Karpas-422 (cell line): Measurements from ENCODE around the gene CTSH. TPM values are rescaled to one million over a fixed set of nuclear protein-coding genes. Genes with fewer than 3 reads are reported as not detected.
"Not testable (repeated sequence)": the region's sequence is repeated elsewhere in the genome, so short reads cannot be mapped to it uniquely, and the experiment has no call there.

ENCODE experiments used
- DNase-seq: peaks from one replicate; pipeline ENCODE4 v3.0.0-alpha.2; 2015
- H2AFZ ChIP-seq: fragments of 200-600 bp; sonication (generic); 2 replicates; pipeline ENCODE4 v1.6.1; 2014; ENCODE audit warnings: antibody characterized with exemption, low read length, mixed read lengths
- H3K27ac ChIP-seq: fragments of 200-600 bp; sonication (generic); 2 replicates; pipeline ENCODE4 v1.5.1; 2014; ENCODE audit warnings: mild to moderate bottlenecking, low read length, moderate library complexity
- H3K27me3 ChIP-seq: fragments of 200-600 bp; sonication (generic); 2 replicates; pipeline ENCODE4 v1.6.1; 2014; ENCODE audit warnings: low read length, mixed read lengths
- H3K36me3 ChIP-seq: fragments of 200-600 bp; sonication (generic); 2 replicates; pipeline ENCODE4 v1.6.1; 2014; ENCODE audit warnings: low read length, mixed read lengths; ENCODE audit not compliant: insufficient read depth
- H3K4me1 ChIP-seq: fragments of 200-600 bp; sonication (generic); 2 replicates; pipeline ENCODE4 v1.6.1; 2014; ENCODE audit warnings: mild to moderate bottlenecking, low read length, mixed read lengths
- H3K4me2 ChIP-seq: fragments of 200-600 bp; sonication (generic); 2 replicates; pipeline ENCODE4 v1.6.1; 2014; ENCODE audit warnings: low read length, low read depth, mild to moderate bottlenecking; ENCODE audit not compliant: poor library complexity, severe bottlenecking
- H3K4me3 ChIP-seq: fragments of 200-600 bp; sonication (generic); 2 replicates; pipeline ENCODE4 v1.5.1; 2014; ENCODE audit warnings: mild to moderate bottlenecking, antibody characterized with exemption, low read length, mixed read lengths
- H3K79me2 ChIP-seq: fragments of 200-600 bp; sonication (generic); 2 replicates; pipeline ENCODE4 v1.6.1; 2014; ENCODE audit warnings: mild to moderate bottlenecking, low read length, mixed read lengths
- H3K9ac ChIP-seq: fragments of 200-600 bp; sonication (generic); 2 replicates; pipeline ENCODE4 v1.6.0; 2014; ENCODE audit warnings: low read length
- H3K9me2 ChIP-seq: fragments of 200-600 bp; sonication (generic), shearing (Covaris generic); replicated peaks from 2 replicates; pipeline ENCODE4 v1.6.0; 2014; ENCODE audit warnings: mild to moderate bottlenecking, low read length, moderate library complexity; ENCODE audit not compliant: insufficient read depth
- H3K9me3 ChIP-seq: fragments of 300-700, 200-600 bp; sonication (generic); 2 replicates; pipeline ENCODE4 v1.6.1; 2014; ENCODE audit warnings: low read length, mixed read lengths
- H4K20me1 ChIP-seq: fragments of 200-600 bp; sonication (generic); 2 replicates; pipeline ENCODE4 v1.6.1; 2014; ENCODE audit warnings: mild to moderate bottlenecking, antibody characterized with exemption, low read length, low read depth; ENCODE audit not compliant: insufficient read depth
- total RNA-seq: library from RNA; depleted of rRNA; stranded (reverse); fragments of >200 nt; shearing (Covaris generic); gene quantifications from 2 replicates; pipeline ENCODE4 v1.2.3, GENCODE V29; 2014; ENCODE audit warnings: low replicate concordance

Gene CTSH
- total RNA-seq, 1 experiment from 2014 or later = 61.0 TPM

DNA sequence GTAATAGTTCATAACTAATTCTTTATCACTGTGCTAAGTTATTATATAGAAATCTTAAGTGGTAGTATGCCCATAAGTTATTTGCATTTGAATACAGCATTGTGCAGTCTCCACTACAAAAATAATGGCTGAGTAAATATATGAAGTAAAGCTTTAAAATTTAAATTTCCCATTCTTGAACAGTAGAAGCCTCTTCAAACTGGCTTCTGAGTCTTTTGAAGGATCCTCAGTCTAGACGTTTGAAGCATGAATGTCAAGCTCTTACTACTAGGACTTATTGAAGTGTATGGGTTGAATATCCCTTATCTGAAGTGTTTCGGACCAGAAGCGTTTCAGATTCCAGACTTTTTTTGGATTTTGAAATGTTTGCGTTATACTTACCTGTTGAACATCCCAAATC is 55.8 kb downstream of the CTSH start:
- Histone ChIP-seq H3K36me3 (peaks cover 73% of the 10 kb centered on the region), H3K4me1 (no peaks in the 10 kb centered on the region), H3K9ac (no peak overlapping the region), H3K9me2 (no peaks in the 10 kb centered on the region), H3K27ac (no peak overlapping the region), H2AFZ (no peak overlapping the region), H4K20me1 (peaks cover 14% of the 10 kb centered on the region; the same call in 1 of the 2 replicates), H3K4me2 (no peak overlapping the region), H3K4me3 (no peak overlapping the region), H3K79me2 (peaks cover 86% of the 10 kb centered on the region), H3K27me3 (no peaks in the 10 kb centered on the region), H3K9me3 (no peaks in the 10 kb centered on the region)
- DNase-seq = no peak

DNA sequence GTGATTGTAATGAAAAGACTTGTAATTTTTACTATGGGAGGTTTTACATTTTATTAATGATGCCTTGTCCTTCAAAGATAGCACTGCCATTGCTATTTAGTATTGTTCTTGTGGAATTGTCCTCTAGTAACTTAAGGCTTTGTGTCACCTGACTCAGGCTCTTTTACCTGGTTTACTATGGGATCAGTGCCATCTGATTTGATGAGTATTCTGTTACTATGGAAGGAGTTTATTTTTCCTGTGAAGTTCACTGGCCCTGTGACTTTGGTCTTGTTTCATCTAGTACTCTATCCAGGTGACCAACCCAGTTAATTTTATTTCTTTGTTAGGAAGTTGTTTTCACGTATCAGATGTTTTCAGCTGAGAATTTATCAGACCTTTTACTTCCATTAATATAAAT is 63.2 kb downstream of the CTSH start:
- H3K4me3 ChIP-seq = no peak overlapping the region
- no peaks in the 10 kb centered on the region for H3K27me3 ChIP-seq
- peaks cover 56% of the 10 kb centered on the region for H4K20me1 ChIP-seq
- no peak for DNase-seq
- H3K36me3 ChIP-seq = peaks cover 54% of the 10 kb centered on the region
- no peak overlapping the region for H3K4me2 ChIP-seq
- peaks cover 17% of the 10 kb centered on the region for H3K4me1 ChIP-seq
- H3K9ac ChIP-seq = no peak overlapping the region
- no peak overlapping the region for H3K27ac ChIP-seq
- peaks cover 100% of the 10 kb centered on the region for H3K79me2 ChIP-seq
- H2AFZ ChIP-seq = no peak overlapping the region
- H3K9me2 ChIP-seq = no peaks in the 10 kb centered on the region
- no peaks in the 10 kb centered on the region for H3K9me3 ChIP-seq

DNA sequence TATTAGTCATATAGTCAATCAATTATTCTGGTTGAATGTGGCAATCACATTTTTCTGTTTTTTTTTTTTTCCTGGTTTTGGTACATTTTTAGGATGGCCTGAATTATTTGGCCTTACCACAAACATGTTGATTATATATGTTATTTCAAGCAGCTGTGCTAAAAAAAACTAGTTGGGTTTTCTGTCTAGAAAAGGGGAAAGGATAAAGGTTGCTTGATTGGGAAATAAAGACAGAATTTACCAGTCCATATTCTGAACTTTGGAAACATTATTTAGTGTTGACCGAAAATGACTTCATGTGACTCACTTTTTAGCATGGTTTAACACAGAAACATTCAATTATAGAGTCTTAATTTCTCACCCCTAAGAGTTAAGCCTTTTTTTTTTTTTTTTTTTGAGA is 64.0 kb downstream of the CTSH start:
- Histone ChIP-seq H3K36me3 (peaks cover 48% of the 10 kb centered on the region; the same call in 1 of the 2 replicates), H3K9me3 (no peaks in the 10 kb centered on the region), H2AFZ (no peak overlapping the region), H3K27me3 (no peaks in the 10 kb centered on the region), H3K4me2 (no peak overlapping the region), H3K9ac (no peak overlapping the region), H3K27ac (no peak overlapping the region), H3K4me1 (peaks cover 26% of the 10 kb centered on the region), H3K4me3 (no peak overlapping the region), H3K79me2 (peaks cover 100% of the 10 kb centered on the region), H3K9me2 (no peaks in the 10 kb centered on the region), H4K20me1 (peaks cover 60% of the 10 kb centered on the region)
- no peak for DNase-seq

DNA sequence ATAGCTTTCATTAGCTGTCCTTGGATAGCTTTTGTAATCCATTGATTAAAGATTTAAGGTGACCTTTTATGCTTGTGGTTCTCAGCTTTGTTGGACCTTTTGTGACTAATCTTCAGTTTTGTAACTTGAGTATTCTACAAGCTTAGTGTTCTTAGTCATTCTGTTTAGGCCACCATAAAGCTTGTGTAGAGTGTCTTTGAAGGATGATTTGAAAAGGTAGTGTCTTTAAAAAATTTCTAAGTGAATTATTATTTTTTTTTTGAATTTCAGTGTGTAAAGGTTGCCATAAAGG is 64.7 kb downstream of the CTSH start:
- H3K9me2 ChIP-seq = no peaks in the 10 kb centered on the region
- H3K36me3 ChIP-seq = peaks cover 41% of the 10 kb centered on the region; the same call in 1 of the 2 replicates
- peaks cover 65% of the 10 kb centered on the region for H4K20me1 ChIP-seq
- H3K4me1 ChIP-seq = peaks cover 32% of the 10 kb centered on the region
- peaks cover 100% of the 10 kb centered on the region for H3K79me2 ChIP-seq
- DNase-seq = no peak
- no peak overlapping the region for H3K27ac ChIP-seq
- no peak overlapping the region for H2AFZ ChIP-seq
- H3K4me2 ChIP-seq = no peak overlapping the region
- no peak overlapping the region for H3K9ac ChIP-seq
- no peaks in the 10 kb centered on the region for H3K27me3 ChIP-seq
- H3K4me3 ChIP-seq = no peak overlapping the region
- no peaks in the 10 kb centered on the region for H3K9me3 ChIP-seq

DNA sequence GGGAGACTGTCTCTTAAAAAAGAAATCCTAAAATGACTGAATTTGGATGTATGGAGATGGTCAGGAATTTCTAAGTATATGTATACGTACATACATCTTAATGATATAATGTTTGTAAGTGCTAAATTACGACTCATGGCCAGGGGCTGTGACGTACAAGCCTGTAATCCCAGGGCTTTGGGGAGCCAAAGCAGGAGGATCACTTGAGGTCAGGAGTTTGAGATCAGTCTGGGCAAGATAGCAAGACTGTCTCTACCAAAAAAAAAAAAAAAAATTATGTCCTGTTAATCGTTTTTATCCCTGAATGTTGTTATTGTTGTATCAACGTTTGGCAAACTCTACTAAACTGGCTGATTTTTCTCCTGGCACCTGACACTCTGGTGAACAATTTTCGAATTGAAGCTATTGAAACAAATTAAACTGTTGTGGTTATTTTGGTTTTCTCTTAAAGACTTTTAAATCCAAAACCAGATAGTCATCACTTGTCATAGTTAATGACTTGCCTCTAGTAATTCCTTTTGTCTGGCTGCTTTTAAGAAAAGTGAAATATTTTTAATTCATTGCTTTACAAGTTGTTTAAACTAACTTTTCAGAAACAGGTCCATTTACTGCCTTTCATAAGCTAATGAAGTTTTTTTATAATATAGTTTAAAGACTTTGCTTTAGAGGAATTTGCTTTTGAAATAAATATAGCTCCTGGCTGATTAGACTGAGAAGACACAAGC is 65.2 kb downstream of the CTSH start:
- H4K20me1 ChIP-seq = peaks cover 70% of the 10 kb centered on the region
- no peak overlapping the region for H3K27ac ChIP-seq
- H3K9me2 ChIP-seq = no peaks in the 10 kb centered on the region
- no peak overlapping the region for H3K4me2 ChIP-seq
- no peaks in the 10 kb centered on the region for H3K27me3 ChIP-seq
- no peak for DNase-seq
- no peaks in the 10 kb centered on the region for H3K9me3 ChIP-seq
- H3K4me1 ChIP-seq = peaks cover 37% of the 10 kb centered on the region
- H3K4me3 ChIP-seq = no peak overlapping the region
- H2AFZ ChIP-seq = no peak overlapping the region
- H3K9ac ChIP-seq = no peak overlapping the region
- peaks cover 100% of the 10 kb centered on the region for H3K79me2 ChIP-seq
- H3K36me3 ChIP-seq = peaks cover 36% of the 10 kb centered on the region; the same call in 1 of the 2 replicates

DNA sequence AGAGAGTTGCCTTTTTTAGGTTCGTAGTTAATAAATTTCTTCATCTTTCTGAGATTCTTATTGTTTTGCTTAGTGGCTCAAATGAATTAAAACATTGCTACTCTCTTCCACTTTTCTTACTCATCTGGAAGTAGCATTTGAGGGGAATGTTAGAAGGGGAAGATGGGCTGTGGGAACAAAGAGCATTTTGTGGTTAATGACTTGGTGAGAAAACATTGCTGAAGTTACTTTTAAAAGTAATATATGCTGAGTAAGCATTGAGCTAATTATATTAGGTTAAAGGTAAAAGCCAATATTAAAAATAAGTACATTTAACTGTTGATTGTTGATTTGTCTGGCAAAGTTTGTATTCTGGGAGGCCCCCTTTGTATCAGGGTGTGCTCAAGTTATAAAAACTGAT is 66.5 kb downstream of the CTSH start:
- H3K9me3 ChIP-seq = no peaks in the 10 kb centered on the region
- peaks cover 33% of the 10 kb centered on the region; the same call in 1 of the 2 replicates for H3K36me3 ChIP-seq
- H3K79me2 ChIP-seq = peaks cover 100% of the 10 kb centered on the region
- H3K27me3 ChIP-seq = no peaks in the 10 kb centered on the region
- H3K9me2 ChIP-seq = no peaks in the 10 kb centered on the region
- no peak overlapping the region for H2AFZ ChIP-seq
- DNase-seq = no peak
- no peak overlapping the region for H3K4me2 ChIP-seq
- no peak overlapping the region for H3K4me3 ChIP-seq
- H3K4me1 ChIP-seq = peaks cover 39% of the 10 kb centered on the region
- no peak overlapping the region for H3K27ac ChIP-seq
- no peak overlapping the region for H3K9ac ChIP-seq
- H4K20me1 ChIP-seq = peaks cover 76% of the 10 kb centered on the region

DNA sequence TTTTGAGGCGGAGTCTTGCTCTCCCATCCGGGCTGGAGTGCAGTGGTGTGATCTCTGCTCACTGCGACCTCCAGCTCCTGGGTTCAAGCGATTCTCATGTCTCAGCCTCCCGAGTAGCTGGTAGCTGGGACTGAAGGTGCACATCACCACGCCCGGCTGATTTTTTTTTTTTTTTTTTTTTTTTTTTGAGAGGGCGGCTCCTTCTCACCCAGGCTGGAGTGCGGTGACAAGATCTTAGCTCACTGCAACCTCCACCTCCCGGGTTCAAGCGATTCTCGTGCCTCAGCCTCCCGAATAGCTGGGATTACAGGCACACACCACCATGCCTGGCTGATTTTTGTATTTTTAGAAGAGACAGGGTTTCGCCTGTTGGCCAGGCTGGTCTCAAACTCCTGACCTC is 67.9 kb downstream of the CTSH start:
- Histone ChIP-seq H3K4me1 (peaks cover 43% of the 10 kb centered on the region), H3K36me3 (peaks cover 22% of the 10 kb centered on the region; the same call in 1 of the 2 replicates), H3K79me2 (peaks cover 91% of the 10 kb centered on the region), H4K20me1 (peaks cover 71% of the 10 kb centered on the region)
- not testable (repeated sequence) for DNase-seq, H3K9me2 ChIP-seq, H3K27ac ChIP-seq, H3K27me3 ChIP-seq, H3K9ac ChIP-seq, H2AFZ ChIP-seq, H3K9me3 ChIP-seq, H3K4me2 ChIP-seq, H3K4me3 ChIP-seq

DNA sequence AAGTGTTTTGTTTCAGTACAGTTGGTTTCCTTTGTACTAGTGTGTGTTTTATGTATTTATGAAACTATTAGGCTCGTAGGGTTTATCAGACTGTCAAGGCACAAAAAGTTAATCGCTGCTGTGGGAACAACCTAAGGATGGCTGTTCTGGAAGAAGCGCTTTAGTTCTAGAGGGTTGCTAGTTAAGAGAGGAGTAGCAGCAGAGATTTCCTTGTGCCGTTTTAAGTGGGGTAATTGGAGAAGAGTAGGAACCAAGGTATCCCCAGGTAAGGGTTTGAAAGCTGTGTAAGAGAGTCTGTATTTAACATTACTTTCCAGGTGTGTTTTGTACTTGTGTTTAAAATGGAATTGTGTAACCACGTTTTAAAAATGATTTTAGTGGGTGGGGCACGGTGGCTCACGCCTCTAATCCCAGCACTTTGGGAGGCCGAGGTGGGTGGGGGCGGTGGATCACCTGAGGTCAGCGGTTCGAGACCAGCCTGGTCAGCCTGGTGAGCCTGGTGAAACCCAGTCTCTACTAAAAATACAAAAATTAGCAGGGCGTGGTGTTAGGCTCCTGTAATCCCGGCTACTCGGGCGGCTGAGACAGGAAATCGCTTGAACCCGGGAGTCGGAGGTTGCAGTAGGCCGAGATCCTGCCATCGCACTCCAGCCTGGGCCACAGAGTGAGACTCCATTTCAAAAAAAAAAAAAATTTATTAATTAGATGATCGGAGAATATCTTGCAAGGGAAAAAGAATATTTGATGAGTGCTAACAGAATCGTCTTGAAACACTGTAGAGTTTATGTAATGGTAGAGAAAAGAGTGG is 69.5 kb downstream of the CTSH start:
- Histone ChIP-seq H3K4me2 (peak overlapping the region; percentile 75), H3K9me2 (no peaks in the 10 kb centered on the region), H3K9ac (peak overlapping the region; percentile 100), H2AFZ (no peak overlapping the region), H3K4me3 (peak overlapping the region; percentile 98), H3K27ac (peak overlapping the region; percentile 97; the same call in 1 of the 2 replicates), H3K9me3 (no peaks in the 10 kb centered on the region), H3K4me1 (peaks cover 43% of the 10 kb centered on the region), H3K36me3 (peaks cover 9% of the 10 kb centered on the region; the same call in 1 of the 2 replicates), H3K27me3 (no peaks in the 10 kb centered on the region), H3K79me2 (peaks cover 74% of the 10 kb centered on the region), H4K20me1 (peaks cover 59% of the 10 kb centered on the region)
- no peak for DNase-seq
